IMR-90 (cell line): ENCODE data around the gene GPR179. TPM values are rescaled to one million over a fixed set of nuclear protein-coding genes. Genes with fewer than 3 reads are reported as not detected.

Source experiments
- ATAC-seq: fragments of 200-7000 bp; cut with Tn5 transposase; 2 replicates; pipeline ENCODE4 v1.9.1; 2020; ENCODE audit warnings: low read depth, mild to moderate bottlenecking, moderate library complexity
- BruUV-seq: library from RNA; stranded (reverse); fragments of 400-500 nt; replicated peaks from 2 replicates; lab custom pipeline; 2021; lab: Mats Ljungman, UMichigan
- CTCF ChIA-PET: fragments of 300-600 bp; formaldehyde crosslinking; extraction: SDS; loops from one replicate; lab custom pipeline; 2021; ENCODE audit warnings: antibody characterized with exemption; lab: Yijun Ruan, JAX
- POLR2A ChIA-PET: fragments of 300-600 bp; sonication (Branson Sonifier 250); formaldehyde crosslinking; loops from one replicate; lab custom pipeline; 2022; ENCODE audit warnings: antibody characterized with exemption; ENCODE audit not compliant: unreplicated experiment; lab: Charles Lee
- DNase-seq: peaks from one replicate; pipeline ENCODE4 v3.0.0; 2013
- H2AFZ ChIP-seq: replicated peaks from 2 replicates; pipeline ENCODE3; 2013; ENCODE audit warnings: low read length, mild to moderate bottlenecking; ENCODE audit not compliant: poor library complexity
- H2AK5ac ChIP-seq: 2 replicates; pipeline ENCODE4 v1.6.1; 2013; ENCODE audit warnings: low read depth, low read length, inconsistent platforms
- H2AK9ac ChIP-seq: replicated peaks from 2 replicates; pipeline ENCODE3; 2013; ENCODE audit warnings: mild to moderate bottlenecking, low read depth, low read length, moderate library complexity; ENCODE audit not compliant: poor library complexity
- H2BK120ac ChIP-seq: 2 replicates; pipeline ENCODE4 v1.6.1; 2013; ENCODE audit warnings: low read depth, low read length, inconsistent platforms
- H2BK15ac ChIP-seq: 3 replicates; pipeline ENCODE4 v1.6.1; 2013; ENCODE audit warnings: low read depth, low read length, inconsistent platforms
- H2BK20ac ChIP-seq: 2 replicates; pipeline ENCODE4 v1.6.1; 2013; ENCODE audit warnings: low read depth, mild to moderate bottlenecking, inconsistent platforms, low read length, moderate library complexity
- H2BK5ac ChIP-seq: 2 replicates; pipeline ENCODE4 v1.6.1; 2013; ENCODE audit warnings: mild to moderate bottlenecking, low read depth, low read length, inconsistent platforms; ENCODE audit not compliant: poor library complexity, severe bottlenecking
- H3K14ac ChIP-seq: replicated peaks from 2 replicates; pipeline ENCODE4 v1.6.1; 2013; ENCODE audit warnings: low read depth, low read length, inconsistent platforms
- H3K18ac ChIP-seq: 2 replicates; pipeline ENCODE4 v1.6.1; 2013; ENCODE audit warnings: low read depth, low read length, control low read depth
- H3K23ac ChIP-seq: 2 replicates; pipeline ENCODE4 v1.6.1; 2013; ENCODE audit warnings: low read depth, low read length, inconsistent platforms
- H3K27ac ChIP-seq: 2 replicates; pipeline ENCODE4 v1.5.1; 2013; ENCODE audit warnings: mild to moderate bottlenecking, control low read depth, low read length; ENCODE audit not compliant: insufficient read depth
- H3K27me3 ChIP-seq: 2 replicates; pipeline ENCODE4 v1.6.1; 2013; ENCODE audit warnings: low read length; ENCODE audit not compliant: control insufficient read depth, insufficient read depth
- H3K36me3 ChIP-seq: 2 replicates; pipeline ENCODE4 v1.6.1; 2013; ENCODE audit warnings: low read length, mixed read lengths; ENCODE audit not compliant: control insufficient read depth, insufficient read depth
- H3K4ac ChIP-seq: 2 replicates; pipeline ENCODE4 v1.6.1; 2013; ENCODE audit warnings: low read depth, low read length, inconsistent platforms
- H3K4me1 ChIP-seq: 2 replicates; pipeline ENCODE4 v1.6.1; 2013; ENCODE audit warnings: low read length, mixed read lengths; ENCODE audit not compliant: control insufficient read depth, insufficient read depth
- H3K4me2 ChIP-seq: 2 replicates; pipeline ENCODE4 v1.6.1; 2013; ENCODE audit warnings: low read depth, mild to moderate bottlenecking, control low read depth, low read length, moderate library complexity
- H3K4me3 ChIP-seq: 2 replicates; pipeline ENCODE4 v1.5.1; 2013; ENCODE audit warnings: low read depth, mild to moderate bottlenecking, control low read depth, low read length, moderate library complexity; ENCODE audit not compliant: insufficient read depth
- H3K56ac ChIP-seq: 2 replicates; pipeline ENCODE4 v1.6.1; 2013; ENCODE audit warnings: low read length, inconsistent platforms; ENCODE audit not compliant: insufficient read depth; ENCODE audit errors: extremely low read depth
- H3K79me1 ChIP-seq, 2 experiments: 2 replicates each; pipeline ENCODE4 v1.6.1; 2013; ENCODE audit warnings: low read length in 2 of 2, inconsistent platforms in 1 of 2, low read depth in 1 of 2
- H3K9ac ChIP-seq: 2 replicates; pipeline ENCODE4 v1.6.1; 2013; ENCODE audit warnings: low read depth, low read length, control low read depth
- H3K9me1 ChIP-seq: 2 replicates; pipeline ENCODE4 v1.6.1; 2013; ENCODE audit warnings: low read length, inconsistent platforms; ENCODE audit not compliant: insufficient read depth
- H3K9me3 ChIP-seq: 2 replicates; pipeline ENCODE4 v1.6.1; 2013; ENCODE audit warnings: low read length; ENCODE audit not compliant: control insufficient read depth, insufficient read depth
- H4K20me1 ChIP-seq: 2 replicates; pipeline ENCODE4 v1.6.1; 2013; ENCODE audit warnings: low read length, inconsistent platforms; ENCODE audit not compliant: insufficient read depth
- H4K5ac ChIP-seq: 2 replicates; pipeline ENCODE4 v1.6.1; 2013; ENCODE audit warnings: mild to moderate bottlenecking, low read depth, low read length, control low read depth
- H4K8ac ChIP-seq, 2 experiments: 2 replicates each; pipeline ENCODE4 v1.6.1; 2013; ENCODE audit warnings: low read depth in 2 of 2, low read length in 2 of 2, control low read depth in 1 of 2, inconsistent platforms in 1 of 2
- H4K91ac ChIP-seq: 2 replicates; pipeline ENCODE4 v1.6.1; 2013; ENCODE audit warnings: low read depth, low read length, inconsistent platforms; ENCODE audit not compliant: insufficient read depth
- BHLHE40 ChIP-seq: fragments of 150-350 bp; IDR thresholded peaks from 2 replicates; pipeline ENCODE4 v1.6.1; 2016; ENCODE audit warnings: mild to moderate bottlenecking, low read depth, low read length
- CEBPB ChIP-seq: IDR thresholded peaks from 2 replicates; pipeline ENCODE4 v1.6.1; 2012; ENCODE audit warnings: low read depth, low read length, improper control_type of control experiment
- FOS ChIP-seq: fragments of 150-350 bp; IDR thresholded peaks from 2 replicates; pipeline ENCODE4 v1.6.1; 2016; ENCODE audit warnings: low read depth, low read length
- MAFK ChIP-seq: IDR thresholded peaks from 2 replicates; pipeline ENCODE4 v1.6.1; 2012; ENCODE audit warnings: low read depth, low read length, improper control_type of control experiment
- MAZ ChIP-seq: IDR thresholded peaks from 2 replicates; pipeline ENCODE4 v1.6.1; 2012; ENCODE audit warnings: low read depth, mild to moderate bottlenecking, low read length, improper control_type of control experiment, moderate library complexity, borderline replicate concordance
- MXI1 ChIP-seq: IDR thresholded peaks from 2 replicates; pipeline ENCODE4 v1.6.1; 2012; ENCODE audit warnings: low read depth, mild to moderate bottlenecking, low read length, moderate library complexity, borderline replicate concordance
- NFE2L2 ChIP-seq: fragments of 150-350 bp; IDR thresholded peaks from 2 replicates; pipeline ENCODE4 v1.6.1; 2016; ENCODE audit warnings: low read depth, mild to moderate bottlenecking, low read length
- POLR2A ChIP-seq: IDR thresholded peaks from 2 replicates; pipeline ENCODE4 v1.6.1; 2012; ENCODE audit warnings: mild to moderate bottlenecking, low read depth, low read length
- RAD21 ChIP-seq: IDR thresholded peaks from 2 replicates; pipeline ENCODE4 v1.6.1; 2012; ENCODE audit warnings: low read length, improper control_type of control experiment
- RCOR1 ChIP-seq: IDR thresholded peaks from 2 replicates; pipeline ENCODE4 v1.6.1; 2012; ENCODE audit warnings: mild to moderate bottlenecking, low read length, improper control_type of control experiment; ENCODE audit not compliant: insufficient replicate concordance
- RFX5 ChIP-seq: IDR thresholded peaks from 2 replicates; pipeline ENCODE4 v1.8.0; 2012; ENCODE audit warnings: low read depth, mild to moderate bottlenecking, low read length, moderate library complexity
- SMC3 ChIP-seq: fragments of 150-350 bp; IDR thresholded peaks from 2 replicates; pipeline ENCODE4 v1.6.1; 2016; ENCODE audit warnings: low read depth, mild to moderate bottlenecking, antibody characterized with exemption, low read length, moderate library complexity
- WGBS, 2 experiments: methylation state at CpG; one replicate each; pipeline versions ENCODE4 v1.1.5 to v1.1.7; 2013; ENCODE audit warnings: missing lambda C conversion rate in 2 of 2; ENCODE audit not compliant: insufficient read length in 1 of 2; ENCODE audit errors: extremely low coverage in 2 of 2; 5-methylcytosine and 5-hydroxymethylcytosine counted together
- dilution Hi-C: fragments of 300-500 bp; cut with HindIII; formaldehyde crosslinking; loops from one replicate; pipeline ENCODE4 v1.14.3; 2018; ENCODE audit warnings: low sequenced_read_pairs; ENCODE audit not compliant: unreplicated experiment
- in situ Hi-C: fragments of 300-500 bp; cut with MboI; formaldehyde crosslinking; loops from 3 replicates; pipeline ENCODE4 v1.14.3; 2019; ENCODE audit warnings: low sequenced_read_pairs, inconsistent platforms, mixed read lengths
- intact Hi-C: fragments of 100-400 bp; cut with micrococcal nuclease; formaldehyde crosslinking; loops from 2 replicates; pipeline ENCODE4 v1.10.0; 2022
- polyA plus RNA-seq, 3 experiments: library from polyadenylated mRNA; depleted of rRNA; stranded (reverse); fragments of >200 nt; gene quantifications; 2 replicates each; pipeline ENCODE4 v1.2.3, GENCODE V29; 2012; ENCODE audit warnings: low replicate concordance in 1 of 3
- total RNA-seq: library from RNA; depleted of rRNA; stranded (reverse); fragments of >200 nt; gene quantifications from 2 replicates; pipeline ENCODE4 v1.2.3, GENCODE V29; 2012
- TF ChIP-seq, protein P1 (sequence below): fragments of 150-350 bp; IDR thresholded peaks from 2 replicates; pipeline ENCODE4 v1.6.1; 2016; ENCODE audit warnings: low read depth, mild to moderate bottlenecking, low read length, moderate library complexity, borderline replicate concordance
- TF ChIP-seq, protein P2 (sequence below): fragments of 150-350 bp; IDR thresholded peaks from 2 replicates; pipeline ENCODE4 v1.6.1; 2017; ENCODE audit warnings: mild to moderate bottlenecking, antibody characterized with exemption, low read length, low read depth
- TF ChIP-seq, protein P3 (sequence below): conservative IDR thresholded peaks from 2 replicates; pipeline ENCODE4 v1.5.1; 2012; ENCODE audit warnings: mild to moderate bottlenecking, low read depth, low read length, improper control_type of control experiment

The GPR179 gene
- total and polyA plus RNA-seq, 2 of the 4 experiments (the other 2 are of a cell fraction) = not detected

DNA sequence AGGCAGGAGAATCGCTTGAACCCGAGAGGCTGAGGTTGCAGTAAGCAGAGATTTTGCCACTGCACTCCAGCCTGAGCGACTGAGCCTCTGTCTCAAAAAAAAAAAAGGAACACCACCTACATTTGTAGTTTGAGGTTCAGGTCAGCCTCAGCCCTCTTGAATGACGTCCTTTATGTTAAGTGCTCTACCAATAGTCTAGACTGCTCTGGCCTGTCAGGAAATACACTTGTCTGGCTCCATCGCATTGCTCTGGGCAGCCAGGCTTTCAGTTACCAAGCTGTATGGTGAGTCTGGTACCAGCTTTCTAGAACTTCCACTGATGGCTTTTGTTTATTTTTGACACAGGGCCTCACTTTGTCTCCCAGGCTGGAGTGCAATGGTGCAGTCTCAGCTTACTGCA, 19.3 kb upstream of the GPR179 start:
- Histone ChIP-seq H4K20me1 (peaks cover 26% of the 10 kb centered on the region), H3K27ac (no peak overlapping the region), H3K23ac (no peak overlapping the region), H3K18ac (no peak overlapping the region), H3K4ac (no peak overlapping the region), H3K14ac (no peak overlapping the region), H2AK9ac (no peak overlapping the region), H2AFZ (no peak overlapping the region), H2BK5ac (no peak overlapping the region), H3K79me1 (peaks cover 18 to 39% of the 10 kb centered on the region in 2 experiments), H3K4me3 (no peak overlapping the region), H4K5ac (no peak overlapping the region), H2BK15ac (no peak overlapping the region), H3K9me1 (peaks cover 3% of the 10 kb centered on the region), H2AK5ac (no peak overlapping the region), H3K56ac (no peak overlapping the region), H3K36me3 (peaks cover 14% of the 10 kb centered on the region), H3K4me2 (no peak overlapping the region), H3K9me3 (no peaks in the 10 kb centered on the region), H3K9ac (no peak overlapping the region), H4K91ac (no peak overlapping the region), H4K8ac (no peak overlapping the region), H2BK120ac (no peak overlapping the region), H2BK20ac (no peak overlapping the region), H3K27me3 (no peaks in the 10 kb centered on the region), H3K4me1 (peaks cover 2% of the 10 kb centered on the region)
- intact Hi-C loops = no loop called here
- WGBS, 2 experiments = 100% methylated on average over 3 of the region's 5 CpGs; no CpG with 5 or more reads in 1 of the 2 experiments
- in situ Hi-C loops = loop anchor here (25.0 kb wide), 1 partner anchor 124 kb away; no protein-coding TSS in a partner anchor
- ATAC-seq (no peak), DNase-seq (no peak)
- BruUV-seq = no TSS peak
- dilution Hi-C loops = no loop called here
- POLR2A ChIA-PET = no interaction called here
- TF ChIP-seq RAD21 (no peak), MAFK (no peak), POLR2A (no peak), RCOR1 (no peak), SMC3 (no peak), BHLHE40 (no peak), MAZ (no peak), RFX5 (no peak), MXI1 (no peak), FOS (no peak), CEBPB (no peak), NFE2L2 (no peak)
- TF ChIP-seq, protein P1, sequence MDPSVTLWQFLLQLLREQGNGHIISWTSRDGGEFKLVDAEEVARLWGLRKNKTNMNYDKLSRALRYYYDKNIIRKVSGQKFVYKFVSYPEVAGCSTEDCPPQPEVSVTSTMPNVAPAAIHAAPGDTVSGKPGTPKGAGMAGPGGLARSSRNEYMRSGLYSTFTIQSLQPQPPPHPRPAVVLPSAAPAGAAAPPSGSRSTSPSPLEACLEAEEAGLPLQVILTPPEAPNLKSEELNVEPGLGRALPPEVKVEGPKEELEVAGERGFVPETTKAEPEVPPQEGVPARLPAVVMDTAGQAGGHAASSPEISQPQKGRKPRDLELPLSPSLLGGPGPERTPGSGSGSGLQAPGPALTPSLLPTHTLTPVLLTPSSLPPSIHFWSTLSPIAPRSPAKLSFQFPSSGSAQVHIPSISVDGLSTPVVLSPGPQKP = no peak
- TF ChIP-seq, protein P2, sequence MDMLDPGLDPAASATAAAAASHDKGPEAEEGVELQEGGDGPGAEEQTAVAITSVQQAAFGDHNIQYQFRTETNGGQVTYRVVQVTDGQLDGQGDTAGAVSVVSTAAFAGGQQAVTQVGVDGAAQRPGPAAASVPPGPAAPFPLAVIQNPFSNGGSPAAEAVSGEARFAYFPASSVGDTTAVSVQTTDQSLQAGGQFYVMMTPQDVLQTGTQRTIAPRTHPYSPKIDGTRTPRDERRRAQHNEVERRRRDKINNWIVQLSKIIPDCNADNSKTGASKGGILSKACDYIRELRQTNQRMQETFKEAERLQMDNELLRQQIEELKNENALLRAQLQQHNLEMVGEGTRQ = no peak
- TF ChIP-seq, protein P3, sequence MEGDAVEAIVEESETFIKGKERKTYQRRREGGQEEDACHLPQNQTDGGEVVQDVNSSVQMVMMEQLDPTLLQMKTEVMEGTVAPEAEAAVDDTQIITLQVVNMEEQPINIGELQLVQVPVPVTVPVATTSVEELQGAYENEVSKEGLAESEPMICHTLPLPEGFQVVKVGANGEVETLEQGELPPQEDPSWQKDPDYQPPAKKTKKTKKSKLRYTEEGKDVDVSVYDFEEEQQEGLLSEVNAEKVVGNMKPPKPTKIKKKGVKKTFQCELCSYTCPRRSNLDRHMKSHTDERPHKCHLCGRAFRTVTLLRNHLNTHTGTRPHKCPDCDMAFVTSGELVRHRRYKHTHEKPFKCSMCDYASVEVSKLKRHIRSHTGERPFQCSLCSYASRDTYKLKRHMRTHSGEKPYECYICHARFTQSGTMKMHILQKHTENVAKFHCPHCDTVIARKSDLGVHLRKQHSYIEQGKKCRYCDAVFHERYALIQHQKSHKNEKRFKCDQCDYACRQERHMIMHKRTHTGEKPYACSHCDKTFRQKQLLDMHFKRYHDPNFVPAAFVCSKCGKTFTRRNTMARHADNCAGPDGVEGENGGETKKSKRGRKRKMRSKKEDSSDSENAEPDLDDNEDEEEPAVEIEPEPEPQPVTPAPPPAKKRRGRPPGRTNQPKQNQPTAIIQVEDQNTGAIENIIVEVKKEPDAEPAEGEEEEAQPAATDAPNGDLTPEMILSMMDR = no peak
- CTCF ChIA-PET = no interaction called here
